ENCODE results near the gene FAR2. TPM values are rescaled to one million over a fixed set of nuclear protein-coding genes. Genes with fewer than 3 reads are reported as not detected.

The FAR2 gene
- polyA plus RNA-seq, 1 of the 3 experiments (the other 2 are of a cell fraction) = 7.4 TPM

DNA sequence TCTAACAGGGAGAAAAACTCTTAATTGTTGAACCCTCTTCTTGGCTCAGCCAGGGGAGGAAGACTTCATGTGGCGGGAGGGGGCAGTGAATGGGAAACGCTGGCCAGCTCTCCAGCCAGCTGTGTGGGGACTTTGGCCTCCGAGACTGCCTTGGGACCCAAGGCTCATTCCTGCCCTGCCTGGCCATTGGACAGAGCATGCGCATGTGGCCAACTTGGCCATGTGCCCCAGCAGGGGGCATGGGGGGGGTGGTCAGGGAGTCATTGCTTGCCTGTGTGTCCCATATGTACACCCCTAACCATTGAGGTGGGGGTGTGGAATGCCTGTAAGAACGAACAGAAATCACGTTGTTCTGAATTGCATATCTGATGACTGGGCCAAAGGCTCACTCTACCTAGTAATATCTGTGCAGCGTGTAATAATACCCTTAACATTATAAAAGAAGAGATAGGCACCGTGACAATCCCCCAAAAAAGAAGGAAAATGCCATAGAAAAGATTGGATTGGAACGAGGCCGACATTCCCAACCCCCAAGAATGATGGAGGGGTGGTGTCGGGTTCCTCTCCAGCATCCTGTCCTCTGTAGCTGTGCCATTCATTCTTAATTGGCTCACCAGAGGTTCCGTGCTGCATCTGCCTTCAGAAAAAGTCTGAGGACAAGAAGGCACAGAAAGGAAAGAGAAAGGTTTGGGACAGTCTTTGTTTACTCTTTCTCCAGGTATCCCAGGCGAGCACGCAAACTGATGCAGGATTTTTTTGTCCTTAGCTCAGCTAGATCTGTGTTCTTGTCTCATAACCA lies 3.5 kb upstream of the FAR2 start:
- Histone ChIP-seq H4K20me1 (ENCODE audit: insufficient read depth) (no peaks in the 10 kb centered on the region), H3K79me2 (ENCODE audit: insufficient read depth) (no peaks in the 10 kb centered on the region), H3K36me3 (replicated peaks in 1 of 2; ENCODE audit: control insufficient read depth in 1 of 2, insufficient read depth in 2 of 2, low read length in 1 of 2) (no peaks in the 10 kb centered on the region), H3K27me3 (ENCODE audit: insufficient read depth) (no peaks in the 10 kb centered on the region), H3F3A (replicated peaks; ENCODE audit: insufficient read depth) (no peaks in the 10 kb centered on the region), H3K27ac (ENCODE audit: low read depth in 2 of 2, low read length in 1 of 2) (no peak overlapping the region), H3K9me2 (no peaks in the 10 kb centered on the region), H3K9ac (no peak overlapping the region), H2AFZ (ENCODE audit: low read depth) (no peak overlapping the region), H3K4me2 (no peak overlapping the region), H3K4me1 (ENCODE audit: control insufficient read depth in 1 of 2, insufficient read depth in 2 of 2, low read depth in 1 of 2, low read length in 1 of 2) (peaks cover 0 to 5% of the 10 kb centered on the region in 2 experiments; a peak in 2 of 4 replicates), H3K9me3 (no peaks in the 10 kb centered on the region), H3K4me3 (ENCODE audit: low read depth in 2 of 2, low read length in 1 of 2) (no peak overlapping the region)
- no peak for TF ChIP-seq GABPA (IDR thresholded peaks at IDR 0.05; ENCODE audit: low read depth)
- TF ChIP-seq RAD21 (IDR thresholded peaks at IDR 0.05; ENCODE audit: low read length) = no peak
- no peak for TF ChIP-seq RCOR1 (IDR thresholded peaks at IDR 0.05; ENCODE audit: low read length)
- TF ChIP-seq, protein P1, sequence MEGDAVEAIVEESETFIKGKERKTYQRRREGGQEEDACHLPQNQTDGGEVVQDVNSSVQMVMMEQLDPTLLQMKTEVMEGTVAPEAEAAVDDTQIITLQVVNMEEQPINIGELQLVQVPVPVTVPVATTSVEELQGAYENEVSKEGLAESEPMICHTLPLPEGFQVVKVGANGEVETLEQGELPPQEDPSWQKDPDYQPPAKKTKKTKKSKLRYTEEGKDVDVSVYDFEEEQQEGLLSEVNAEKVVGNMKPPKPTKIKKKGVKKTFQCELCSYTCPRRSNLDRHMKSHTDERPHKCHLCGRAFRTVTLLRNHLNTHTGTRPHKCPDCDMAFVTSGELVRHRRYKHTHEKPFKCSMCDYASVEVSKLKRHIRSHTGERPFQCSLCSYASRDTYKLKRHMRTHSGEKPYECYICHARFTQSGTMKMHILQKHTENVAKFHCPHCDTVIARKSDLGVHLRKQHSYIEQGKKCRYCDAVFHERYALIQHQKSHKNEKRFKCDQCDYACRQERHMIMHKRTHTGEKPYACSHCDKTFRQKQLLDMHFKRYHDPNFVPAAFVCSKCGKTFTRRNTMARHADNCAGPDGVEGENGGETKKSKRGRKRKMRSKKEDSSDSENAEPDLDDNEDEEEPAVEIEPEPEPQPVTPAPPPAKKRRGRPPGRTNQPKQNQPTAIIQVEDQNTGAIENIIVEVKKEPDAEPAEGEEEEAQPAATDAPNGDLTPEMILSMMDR (IDR thresholded peaks at IDR 0.05) = no peak
- TF ChIP-seq MEF2A (IDR thresholded peaks at IDR 0.05; ENCODE audit: borderline replicate concordance, low read depth) = no peak
- TF ChIP-seq ELF1 (IDR thresholded peaks at IDR 0.05) = no peak
- no peak for TF ChIP-seq SMC3 (IDR thresholded peaks at IDR 0.05; ENCODE audit: low read depth, low read length)
- TF ChIP-seq FOSL2 (IDR thresholded peaks at IDR 0.05; ENCODE audit: borderline replicate concordance, low read depth) = no peak
- ChIA-PET POLR2A (no interaction called here), CTCF (interaction anchor here (1.8 kb wide), 1 partner anchor 172 kb away, joined by 6 read pairs; no protein-coding TSS in a partner anchor)
- 78% methylated on average over 12 of the region's 14 CpGs for WGBS (ENCODE audit: low lambda C conversion rate)
- no peak for DNase-seq

- CTCF ChIA-PET = interaction anchor here (1.8 kb wide), 1 partner anchor 172 kb away, joined by 6 read pairs; no protein-coding TSS in a partner anchor
- Histone ChIP-seq H3K4me2 (no peak overlapping the region), H3K4me1 (ENCODE audit: control insufficient read depth in 1 of 2, insufficient read depth in 2 of 2, low read depth in 1 of 2, low read length in 1 of 2) (peaks cover 0 to 5% of the 10 kb centered on the region in 2 experiments; a peak in 2 of 4 replicates), H3K27ac (ENCODE audit: low read depth in 2 of 2, low read length in 1 of 2) (no peak overlapping the region), H3K9ac (no peak overlapping the region), H3K36me3 (replicated peaks in 1 of 2; ENCODE audit: control insufficient read depth in 1 of 2, insufficient read depth in 2 of 2, low read length in 1 of 2) (no peaks in the 10 kb centered on the region), H3K9me2 (no peaks in the 10 kb centered on the region), H3K9me3 (no peaks in the 10 kb centered on the region), H3K4me3 (ENCODE audit: low read depth in 2 of 2, low read length in 1 of 2) (no peak overlapping the region), H2AFZ (ENCODE audit: low read depth) (no peak overlapping the region), H3F3A (replicated peaks; ENCODE audit: insufficient read depth) (no peaks in the 10 kb centered on the region), H3K79me2 (ENCODE audit: insufficient read depth) (no peaks in the 10 kb centered on the region), H4K20me1 (ENCODE audit: insufficient read depth) (no peaks in the 10 kb centered on the region), H3K27me3 (ENCODE audit: insufficient read depth) (no peaks in the 10 kb centered on the region)
- POLR2A ChIA-PET = no interaction called here
- TF ChIP-seq GABPA (IDR thresholded peaks at IDR 0.05; ENCODE audit: low read depth) = no peak
- TF ChIP-seq GATA2 (CRISPR knock-in tag; IDR thresholded peaks at IDR 0.05) = no peak
- no peak for TF ChIP-seq YY1 (IDR thresholded peaks at IDR 0.05; ENCODE audit: low read depth)
- TF ChIP-seq MEF2A (IDR thresholded peaks at IDR 0.05; ENCODE audit: borderline replicate concordance, low read depth) = no peak
- TF ChIP-seq SIN3A (IDR thresholded peaks at IDR 0.05; ENCODE audit: borderline replicate concordance, low read depth, low read length) = no peak
- no peak for TF ChIP-seq EZH2phosphoT487 (IDR thresholded peaks at IDR 0.05; ENCODE audit: borderline replicate concordance, low read depth)
- TF ChIP-seq, protein P1 (IDR thresholded peaks at IDR 0.05) = no peak
- TF ChIP-seq TEAD4 (IDR thresholded peaks at IDR 0.05; ENCODE audit: borderline replicate concordance, insufficient read depth) = no peak
- no peak for TF ChIP-seq REST (IDR thresholded peaks at IDR 0.05; ENCODE audit: low read depth, low read length)
- TF ChIP-seq USF2 (IDR thresholded peaks at IDR 0.05; ENCODE audit: borderline replicate concordance, low read depth, low read length) = no peak
- no peak for TF ChIP-seq RFX5 (IDR thresholded peaks at IDR 0.05; ENCODE audit: low read length)
- no peak for TF ChIP-seq ELF1 (IDR thresholded peaks at IDR 0.05)
- no peak for DNase-seq
These were observed 2.9 kb upstream of the FAR2 start for GRCh38 chr12:29146196-29146595.
